ENCODE results near the gene AGAP1.

Gene AGAP1

DNA sequence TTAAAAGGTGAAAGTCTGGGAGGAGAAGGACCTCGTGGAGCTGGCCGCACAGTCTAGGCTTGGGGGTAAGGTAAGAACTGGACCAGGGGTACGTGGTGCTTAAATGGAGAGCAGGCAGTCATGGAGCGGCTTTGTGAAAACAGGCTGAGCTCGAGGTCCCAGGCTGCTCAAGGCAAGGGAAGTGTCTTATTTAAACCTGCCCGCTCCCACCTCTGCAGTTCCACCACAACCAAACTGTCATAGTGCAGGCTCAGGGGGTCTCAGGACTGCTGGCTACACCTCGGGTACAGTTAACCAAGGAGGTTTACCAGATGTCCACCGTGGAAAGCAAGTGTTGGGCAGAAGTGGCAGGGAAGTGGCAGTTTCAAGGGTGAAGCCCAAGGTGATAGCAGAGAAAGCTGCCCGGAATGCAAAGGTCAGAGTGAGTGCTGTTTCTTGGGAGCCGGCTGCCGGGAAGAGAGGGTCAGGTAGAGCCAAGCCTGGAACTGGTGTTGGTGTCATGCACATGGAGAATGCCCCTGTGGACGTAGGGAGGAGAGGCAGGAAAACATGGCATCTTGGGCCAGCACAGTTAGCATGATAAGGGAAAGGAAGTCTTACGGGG is 471.0 kb downstream of the AGAP1 start:
- no peak for DNase-seq (ENCODE audit: low spot score)

DNA sequence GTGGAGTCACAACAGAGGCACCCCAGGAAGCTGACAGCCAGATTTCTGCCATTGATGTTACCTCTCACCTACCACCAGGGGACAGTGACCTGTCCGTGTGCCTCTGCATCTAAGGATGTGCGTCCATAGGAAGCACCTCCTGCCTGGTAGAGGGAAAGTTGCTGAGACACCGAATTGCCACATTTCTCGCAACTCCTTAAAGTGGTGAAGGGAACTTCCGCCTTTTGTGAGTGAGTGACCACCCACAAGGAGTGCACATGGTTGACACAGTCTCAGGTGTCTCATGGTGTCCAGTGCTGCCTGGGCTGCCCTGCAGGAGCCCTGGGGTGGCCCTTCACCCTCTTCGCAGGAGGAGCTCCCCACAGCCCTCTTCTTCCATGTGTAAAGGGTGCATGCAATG is 472.6 kb downstream of the AGAP1 start:
- no peak for DNase-seq (ENCODE audit: low spot score)

DNA sequence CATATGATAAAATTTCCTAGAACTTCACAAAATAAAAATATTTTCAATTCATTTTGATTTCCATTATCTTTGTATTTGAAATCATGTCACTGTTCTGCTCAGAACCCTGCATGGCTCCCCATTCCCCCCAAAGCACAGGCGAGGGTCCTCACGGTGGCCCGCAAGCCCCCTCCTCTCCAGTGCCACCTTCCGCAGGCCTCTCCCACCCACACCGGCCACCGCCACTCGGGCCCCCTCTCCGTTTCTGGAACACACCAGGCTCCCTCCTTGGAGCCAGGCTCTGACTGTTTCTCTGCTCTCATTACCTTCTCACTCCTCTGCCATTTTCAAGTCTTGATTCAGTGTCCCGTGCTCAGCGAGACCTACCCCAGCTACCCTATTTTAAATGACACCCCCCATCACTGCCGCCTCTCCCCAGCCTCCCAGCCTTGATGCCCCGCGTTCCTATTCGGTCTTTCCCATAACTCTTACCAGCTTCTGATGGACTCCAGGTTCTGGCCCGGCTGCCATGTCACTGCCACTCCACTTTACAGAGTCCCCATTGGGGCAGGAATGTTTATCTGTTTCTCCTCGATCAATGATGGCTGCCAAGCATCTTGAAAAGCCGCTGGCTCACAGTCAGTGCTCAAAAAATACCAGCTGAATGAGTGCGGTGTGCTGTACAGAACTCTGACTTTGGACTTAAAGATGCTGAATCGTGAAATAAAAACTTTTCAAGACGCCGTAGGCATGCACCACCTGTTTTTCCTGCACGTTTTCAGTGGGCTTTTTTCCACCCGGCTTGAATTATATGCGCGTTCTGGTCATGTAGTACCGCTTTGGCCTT is 473.3 kb downstream of the AGAP1 start:
- DNase-seq (ENCODE audit: low spot score), result no peak

DNA sequence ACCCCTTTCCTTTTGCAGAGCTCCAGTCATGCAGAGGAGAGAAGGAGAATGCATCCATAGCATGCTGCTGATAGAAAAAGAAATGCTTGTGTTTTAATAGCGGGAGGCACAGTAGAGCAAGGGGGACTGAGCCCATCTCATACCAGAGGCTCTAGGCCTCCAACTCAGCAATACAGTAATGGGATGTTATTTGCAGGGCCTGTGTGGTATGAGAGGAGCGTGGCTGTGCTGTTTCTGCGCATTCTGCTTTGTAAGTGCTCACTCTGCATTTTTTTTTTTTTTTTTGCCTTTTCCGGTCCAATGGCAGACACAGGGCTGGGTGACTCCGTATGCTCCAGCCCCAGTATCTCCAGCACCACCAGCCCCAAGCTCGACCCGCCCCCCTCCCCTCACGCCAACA is 474.3 kb downstream of the AGAP1 start:
- no peak for DNase-seq (ENCODE audit: low spot score)

DNA sequence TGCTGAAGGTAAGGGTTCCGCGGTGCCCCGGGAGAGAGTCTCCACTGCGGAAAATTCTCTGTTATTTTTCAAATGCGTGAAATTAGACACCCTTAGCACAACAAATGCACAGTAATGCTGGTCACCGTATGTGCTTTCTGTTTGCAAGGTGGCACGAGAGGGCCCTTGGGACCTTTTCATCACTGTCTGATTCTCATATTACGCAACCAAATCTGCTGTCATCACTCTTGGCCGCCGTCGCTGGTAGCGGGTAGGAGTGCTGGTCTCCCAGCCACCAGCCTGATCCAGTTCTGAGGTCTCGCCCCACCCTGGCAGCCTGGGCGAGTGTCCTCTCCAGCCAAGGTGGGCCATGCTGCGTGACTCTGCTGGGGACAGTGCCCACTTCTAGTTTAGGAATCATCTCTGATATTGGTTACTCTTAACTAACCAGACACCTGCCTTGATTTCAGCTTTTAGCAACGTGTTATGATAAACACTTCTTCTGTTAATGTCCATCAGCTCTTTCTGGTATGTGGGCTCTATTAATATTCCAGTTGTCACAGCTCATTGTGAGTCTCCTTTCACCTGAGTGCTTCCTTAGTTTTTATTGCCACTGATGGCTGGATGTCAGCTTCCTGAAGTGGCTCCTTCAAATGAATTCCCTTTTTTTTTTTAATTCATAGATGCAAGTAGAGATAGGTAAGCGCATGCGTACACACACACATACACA is 474.9 kb downstream of the AGAP1 start:
- no peak for DNase-seq (ENCODE audit: low spot score)

DNA sequence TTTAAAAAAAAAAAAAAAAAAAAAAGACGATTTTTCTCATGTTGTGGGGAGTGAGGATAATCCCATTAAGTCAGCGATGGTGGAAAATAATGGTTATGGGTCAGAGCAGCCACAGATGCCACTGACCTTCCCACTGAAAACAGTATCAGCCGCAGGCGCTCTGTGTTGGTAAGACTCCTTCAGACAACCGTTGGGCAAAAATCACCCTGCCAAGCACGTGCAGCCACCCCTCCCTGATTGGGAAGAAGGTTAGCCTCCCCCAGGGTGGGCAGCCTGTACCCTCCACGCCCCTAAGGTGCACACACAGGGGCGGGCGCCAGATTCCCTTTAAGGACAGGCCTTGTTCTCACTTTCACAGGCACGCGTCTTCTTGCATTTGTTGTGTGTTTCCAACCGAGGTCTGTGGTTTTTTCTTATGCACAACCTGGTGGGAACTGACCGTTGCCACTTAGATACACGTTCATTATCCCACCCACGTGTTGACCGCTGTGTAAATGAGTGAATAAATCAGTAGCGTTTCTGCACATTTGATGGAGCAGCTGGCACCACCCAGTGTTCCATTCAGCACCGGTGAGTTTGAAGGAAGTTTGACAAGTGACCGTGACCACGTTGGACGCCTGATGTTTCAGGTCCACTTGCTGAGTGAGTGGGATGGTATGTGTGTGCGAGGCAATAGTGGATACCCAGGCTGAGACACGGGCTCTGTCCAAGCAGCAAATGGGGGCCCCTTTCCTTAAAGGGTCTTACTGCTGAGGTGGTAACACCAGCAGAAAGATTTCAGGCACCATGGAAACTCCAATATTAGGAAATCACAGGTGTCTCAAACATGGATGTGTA is 476.6 kb downstream of the AGAP1 start:
- DNase-seq (ENCODE audit: low spot score), result no peak

DNA sequence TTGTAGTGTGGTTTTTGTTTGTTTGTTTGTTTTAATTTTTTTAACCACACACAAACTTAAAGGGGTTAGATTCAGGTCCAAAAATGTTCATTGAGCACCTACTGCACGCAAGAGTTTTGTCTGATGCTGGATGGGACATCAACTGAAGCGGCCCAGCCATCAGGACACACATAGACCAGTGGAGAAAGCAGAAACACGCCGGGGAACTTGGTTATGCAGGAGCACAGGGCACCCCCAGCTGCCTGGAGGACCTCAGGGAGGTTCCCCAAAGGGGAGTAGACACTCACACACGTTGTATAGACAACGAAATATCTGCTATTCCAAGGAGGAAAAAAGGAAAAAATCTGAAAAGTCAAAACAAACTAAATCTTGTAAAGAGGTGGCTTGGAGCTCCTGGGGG is 482.7 kb downstream of the AGAP1 start:
- no peak for DNase-seq (ENCODE audit: low spot score)

DNA sequence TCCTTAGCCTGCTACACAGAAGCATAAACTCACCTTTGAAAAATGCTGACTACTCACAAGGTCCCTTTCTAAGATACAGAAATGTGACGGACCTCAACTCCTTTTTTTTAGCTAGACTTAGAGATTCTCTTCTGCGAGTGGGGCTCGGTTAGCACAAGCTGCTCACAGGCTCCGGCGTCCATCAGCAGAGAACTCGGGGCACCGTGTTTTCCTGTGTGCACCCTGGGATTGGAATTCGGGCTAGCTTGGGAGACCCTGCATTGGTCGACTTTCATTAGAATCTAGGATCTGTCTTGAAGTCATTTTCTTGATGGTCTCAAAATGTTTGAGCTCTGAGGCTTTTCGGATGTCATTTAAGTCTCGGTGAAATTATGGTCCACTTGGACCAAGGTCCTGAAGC is 483.1 kb downstream of the AGAP1 start:
- no peak for DNase-seq (ENCODE audit: low spot score)

DNA sequence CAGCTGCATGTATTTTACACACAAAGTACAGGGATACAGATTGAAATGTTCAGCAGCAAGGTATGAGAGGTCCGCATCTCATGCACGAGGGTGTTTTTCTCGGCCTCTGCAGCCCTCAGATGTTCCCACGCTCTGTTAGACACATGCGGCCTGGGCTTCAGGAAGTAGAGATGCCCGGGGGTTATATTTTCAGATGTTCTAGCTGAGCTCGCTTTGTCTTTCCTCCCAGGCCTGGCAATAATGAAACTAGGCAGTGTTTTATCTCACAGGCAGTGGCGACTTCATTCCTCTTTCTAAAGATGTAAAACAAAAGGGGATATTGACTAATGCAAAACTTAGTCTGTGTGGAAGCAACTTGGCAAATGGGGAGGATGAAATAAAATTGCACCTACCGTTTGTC is 483.6 kb downstream of the AGAP1 start:
- no peak for DNase-seq (ENCODE audit: low spot score)

DNA sequence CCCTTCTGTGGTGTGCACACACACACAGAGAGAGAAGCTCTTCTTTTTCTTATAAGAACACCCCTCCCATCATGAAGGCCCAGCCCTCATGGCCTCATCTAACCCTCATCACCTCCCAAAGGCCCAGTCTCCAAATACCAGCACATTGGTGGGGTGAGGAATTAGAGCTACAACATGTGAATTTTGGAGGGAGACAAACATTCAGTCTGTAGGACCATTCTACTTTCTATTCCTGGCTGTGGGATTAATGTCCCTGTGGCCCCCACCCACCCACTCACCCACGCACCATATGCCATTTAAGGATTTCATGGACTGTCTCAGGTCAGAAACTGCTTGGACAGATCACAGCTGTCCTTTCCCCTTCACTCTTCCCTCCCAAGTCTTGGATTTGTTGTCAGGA is 484.2 kb downstream of the AGAP1 start:
- no peak for DNase-seq (ENCODE audit: low spot score)

DNA sequence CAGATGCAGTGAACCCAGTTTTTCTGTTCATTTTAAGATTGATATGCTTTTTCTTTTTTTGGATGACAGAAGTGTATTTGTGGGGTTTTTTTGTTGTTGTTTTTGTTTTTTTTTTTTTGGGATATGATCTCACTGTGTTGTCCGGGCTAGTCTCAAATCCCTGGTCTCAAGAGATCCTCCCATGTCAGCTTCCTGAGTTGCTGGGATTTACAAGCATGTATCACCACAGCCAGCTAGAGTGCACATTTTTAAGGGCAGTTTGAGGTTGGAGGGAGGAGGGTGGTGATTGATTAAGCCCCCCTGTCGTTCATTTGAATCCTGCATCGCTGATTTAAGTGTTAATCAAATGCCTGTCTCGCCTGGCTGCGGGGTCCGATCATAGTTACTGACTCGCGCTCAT is 485.2 kb downstream of the AGAP1 start:
- DNase-seq (ENCODE audit: low spot score), result no peak

DNA sequence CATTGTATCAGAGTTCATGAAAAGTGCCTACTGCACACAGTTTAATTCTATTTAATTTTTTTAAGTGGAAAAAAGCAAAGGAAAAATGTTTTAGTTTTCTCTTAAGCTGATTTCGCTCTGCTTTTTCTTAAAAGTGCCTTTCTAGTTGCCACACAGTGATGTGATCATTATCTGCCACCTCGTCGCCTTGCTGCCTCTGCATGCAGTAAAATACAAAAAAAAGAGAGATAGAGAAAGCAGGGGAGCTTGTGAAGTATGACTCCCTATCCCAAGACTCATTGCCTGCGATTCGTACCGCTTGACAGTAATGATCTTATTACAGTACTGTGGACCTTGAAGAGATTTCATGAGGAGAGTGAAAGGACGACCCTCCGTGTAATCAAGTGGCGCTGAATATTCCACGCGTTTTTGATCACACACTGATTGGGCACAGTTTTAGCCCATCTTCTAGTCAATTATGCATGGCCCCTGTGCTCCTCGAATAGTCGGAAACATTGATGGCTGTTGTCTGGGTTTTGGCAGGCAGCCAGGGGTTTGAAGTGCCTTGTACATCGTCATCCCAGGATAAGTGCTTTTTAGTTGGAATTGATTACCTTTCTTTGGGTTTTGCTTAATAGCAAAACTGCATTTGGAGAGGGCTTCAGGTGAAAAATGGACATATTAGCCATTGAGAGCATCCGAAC is 486.1 kb downstream of the AGAP1 start:
- peak; percentile 43 for DNase-seq (ENCODE audit: low spot score)

DNA sequence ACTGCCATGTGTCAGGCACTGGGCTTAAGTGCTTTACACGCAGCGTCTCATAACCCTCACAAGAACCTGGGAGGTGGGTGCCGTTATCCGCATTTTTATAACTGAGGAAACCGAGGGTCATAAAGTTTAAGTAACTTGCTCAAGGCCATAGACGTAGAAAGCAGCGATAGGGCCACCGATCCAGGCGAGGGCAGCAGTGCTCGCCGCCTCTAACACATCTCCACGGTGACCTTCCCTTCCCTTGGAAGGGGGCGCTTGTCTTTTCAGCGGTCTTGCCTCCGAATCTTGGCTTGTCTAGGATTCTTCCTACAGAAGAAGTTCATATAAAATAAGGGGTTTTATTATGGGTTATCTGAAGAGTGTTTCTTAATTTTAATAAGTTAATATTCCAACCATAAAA is 487.8 kb downstream of the AGAP1 start:
- DNase-seq (ENCODE audit: low spot score), result no peak

DNA sequence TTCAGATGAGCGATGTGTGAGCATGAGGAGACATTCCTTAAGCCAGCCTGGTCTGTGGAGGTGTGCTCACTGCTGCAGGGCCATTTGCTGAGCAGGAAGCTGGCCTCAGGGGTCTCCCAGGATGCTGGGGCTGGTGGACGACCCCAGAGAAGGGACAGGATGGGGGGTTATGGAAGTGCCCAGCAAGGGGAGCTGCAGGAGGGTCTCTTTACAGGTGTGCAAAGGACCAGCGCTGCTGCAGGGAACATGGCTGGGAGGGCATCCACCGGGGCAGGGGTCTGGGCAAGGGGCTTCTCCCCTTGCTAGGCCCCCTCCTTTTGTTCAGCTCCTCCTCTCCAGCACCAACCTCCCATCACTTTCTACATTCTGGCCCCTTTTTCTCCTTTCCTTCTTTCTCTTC is 489.2 kb downstream of the AGAP1 start:
- no peak for DNase-seq (ENCODE audit: low spot score)

DNA sequence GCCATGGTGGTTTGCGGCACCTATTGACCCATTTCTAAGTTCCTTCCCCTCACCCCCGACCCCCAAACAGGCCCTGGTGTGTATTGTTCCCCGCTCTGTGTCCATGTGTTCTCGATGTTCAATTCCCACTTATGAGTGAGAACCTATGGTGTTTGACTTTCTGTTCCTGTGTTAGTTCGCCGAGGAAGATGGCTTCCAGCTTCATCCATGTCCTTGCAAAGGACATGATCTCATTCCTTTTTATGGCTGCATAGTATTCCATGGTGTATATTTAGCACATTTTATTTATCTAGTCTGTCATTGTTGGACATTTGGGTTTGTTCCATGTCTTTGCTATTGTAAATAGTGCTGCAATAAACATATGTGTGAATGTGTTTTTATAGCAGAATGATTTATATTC is 490.7 kb downstream of the AGAP1 start:
- no peak for DNase-seq (ENCODE audit: low spot score)

DNA sequence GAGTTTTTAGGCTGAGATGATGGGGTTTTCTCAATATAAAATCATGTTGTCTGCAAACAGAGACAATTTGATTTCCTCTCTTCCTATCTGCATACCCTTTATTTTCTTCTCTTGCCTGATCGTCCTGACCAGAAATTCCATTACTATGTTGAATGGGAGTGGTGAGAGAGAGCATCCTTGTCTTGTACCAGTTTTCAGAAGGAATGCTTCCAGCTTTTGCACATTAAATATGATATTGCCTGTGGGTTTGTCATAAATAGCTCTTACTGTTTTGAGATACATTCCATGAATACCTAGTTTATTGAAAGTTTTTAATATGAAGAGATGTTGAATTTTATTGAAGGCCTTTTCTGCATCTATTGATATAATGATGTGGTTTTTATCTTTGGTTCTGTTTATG is 492.5 kb downstream of the AGAP1 start:
- no peak for DNase-seq (ENCODE audit: low spot score)

DNA sequence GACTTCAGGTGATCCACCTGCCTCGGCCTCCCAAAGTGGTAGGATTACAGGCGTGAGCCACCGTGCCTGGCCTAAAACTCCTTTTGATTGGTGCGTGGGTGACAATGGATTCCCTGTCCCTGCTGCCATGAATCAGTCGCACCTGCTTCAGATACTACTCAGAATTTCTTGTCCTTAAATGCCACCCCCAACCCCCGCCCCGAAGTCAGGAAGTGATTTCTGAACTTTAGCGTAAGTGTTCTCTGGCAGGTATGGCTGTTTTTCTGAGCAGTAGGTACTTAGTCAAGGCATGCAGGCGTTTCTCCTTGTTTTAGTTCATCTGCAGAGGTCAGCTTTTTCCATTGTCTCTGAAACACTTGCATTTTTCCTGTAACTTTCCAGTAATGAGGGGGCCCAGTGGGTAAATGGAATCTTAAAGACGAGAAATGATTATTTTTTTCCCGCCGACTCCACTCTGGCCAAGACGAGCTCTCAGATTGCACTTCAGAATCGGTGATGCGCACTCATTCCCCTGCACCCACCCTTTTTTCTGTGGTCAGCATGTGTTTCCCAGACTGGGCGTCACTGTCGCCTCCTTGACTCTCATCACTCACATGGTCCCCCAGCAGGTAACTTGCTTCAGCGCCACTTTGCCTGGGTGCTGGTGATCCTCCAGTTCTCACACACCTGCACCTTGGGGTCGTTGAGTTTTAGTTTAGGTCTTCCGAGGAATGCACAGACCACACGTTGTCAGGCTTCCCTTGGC is 494.6 kb downstream of the AGAP1 start:
- no peak for DNase-seq (ENCODE audit: low spot score)

DNA sequence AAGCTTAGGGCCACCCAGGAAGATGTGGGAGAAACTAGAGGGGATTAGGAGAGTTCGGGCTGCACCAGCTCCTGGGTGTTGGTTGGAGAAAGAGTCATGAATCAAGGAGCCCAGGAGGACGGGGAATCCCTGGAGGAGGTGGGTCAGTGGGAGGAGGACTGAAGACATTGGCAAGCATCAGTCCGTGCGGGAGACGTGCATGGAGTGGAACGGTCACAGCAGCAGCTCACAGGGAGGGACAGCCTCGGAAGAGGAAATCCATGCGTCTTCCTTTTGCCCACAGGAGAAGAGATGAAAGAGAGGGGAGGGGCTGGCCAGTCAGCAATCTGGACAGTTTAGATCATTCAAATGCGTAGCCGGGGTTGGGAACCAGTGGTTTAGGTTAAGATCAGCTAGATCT is 495.7 kb downstream of the AGAP1 start:
- no peak for DNase-seq (ENCODE audit: low spot score)

DNA sequence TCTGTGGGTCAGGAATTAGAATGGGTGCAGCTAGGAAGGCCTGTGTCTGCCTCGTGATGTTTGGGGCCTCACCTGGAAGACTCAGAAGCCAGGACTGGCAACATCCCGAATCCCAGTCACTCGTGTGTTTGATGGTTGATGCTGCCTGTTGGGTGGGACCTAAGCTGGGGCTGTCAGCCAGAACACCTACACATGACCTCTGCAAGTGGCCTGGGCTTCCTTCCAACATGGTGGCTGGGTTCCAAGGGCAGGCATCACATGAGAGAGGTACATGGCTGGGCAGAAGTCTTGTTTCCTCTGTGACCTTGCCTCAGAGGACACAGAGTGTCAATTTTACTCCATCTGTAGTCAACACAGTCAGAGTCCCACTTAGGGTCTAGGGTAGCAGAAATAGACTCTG is 496.5 kb downstream of the AGAP1 start:
- no peak for DNase-seq (ENCODE audit: low spot score)

DNA sequence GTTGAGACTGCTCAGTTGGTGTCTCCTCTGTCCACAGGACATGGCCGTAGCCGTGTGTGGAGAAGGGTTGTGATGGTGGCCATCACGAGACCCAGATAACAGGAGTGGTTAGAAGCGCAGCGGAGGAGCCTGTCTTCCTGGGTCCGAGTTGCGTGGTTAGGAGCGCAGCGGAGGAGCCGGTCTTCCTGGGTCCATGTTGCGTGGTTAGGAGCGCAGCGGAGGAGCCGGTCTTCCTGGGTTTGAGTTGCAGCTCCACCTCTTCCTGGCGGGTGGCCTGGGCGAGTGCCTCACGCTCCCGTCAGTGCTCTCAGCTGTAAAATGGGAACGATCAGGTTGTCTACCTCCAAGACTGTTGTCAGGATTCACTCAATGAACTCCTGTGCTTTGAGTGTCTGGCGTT is 498.2 kb downstream of the AGAP1 start:
- DNase-seq (ENCODE audit: low spot score), result no peak

DNA sequence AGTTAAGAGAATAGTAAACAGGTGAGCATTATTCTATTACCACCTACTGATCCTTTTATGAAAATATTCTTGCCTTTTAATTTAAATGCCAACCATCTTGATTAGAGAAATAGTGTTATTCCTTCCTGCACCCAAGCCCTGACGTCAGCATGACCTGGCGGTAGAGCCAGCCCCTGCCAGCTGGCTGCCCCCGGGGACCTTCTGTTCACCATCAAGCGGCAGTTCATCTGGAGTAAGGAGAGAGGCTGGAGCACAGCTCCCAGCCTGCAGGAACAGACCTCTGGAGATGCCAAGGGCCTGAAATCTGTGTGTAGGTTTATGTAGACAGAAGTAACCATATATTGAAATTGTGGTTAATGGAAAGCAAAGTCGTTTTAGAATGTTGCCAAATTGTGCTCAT is 502.6 kb downstream of the AGAP1 start:
- no peak for DNase-seq (ENCODE audit: low spot score)
